Kasumi-1 (cell line): ENCODE data around the gene ACADSB.

Source experiments
- DNase-seq, 2 experiments: peaks; one replicate each; lab custom pipeline; 2025; lab: John Stamatoyannopoulos, UW

ACADSB gene

DNA sequence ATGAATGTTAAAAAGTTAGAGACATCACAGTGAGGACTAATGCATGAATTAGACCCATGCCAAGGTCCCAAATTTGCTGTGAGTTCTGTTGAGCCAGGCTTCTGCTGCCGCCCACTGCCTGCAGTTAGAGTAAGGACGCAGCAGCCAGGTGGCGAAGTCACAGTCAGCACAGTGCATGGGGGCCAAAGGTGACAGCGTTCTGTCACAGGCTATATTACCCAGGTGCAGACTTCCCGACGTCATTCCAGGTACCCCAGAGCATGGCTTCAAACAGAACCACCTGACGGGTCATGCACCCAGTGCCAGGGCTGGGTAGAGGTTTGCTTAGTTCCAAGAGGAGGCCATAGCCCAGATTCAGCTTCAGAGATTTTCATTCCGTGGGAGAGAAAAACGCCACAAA, 93.1 kb downstream of the ACADSB start:
- no peak for DNase-seq

DNA sequence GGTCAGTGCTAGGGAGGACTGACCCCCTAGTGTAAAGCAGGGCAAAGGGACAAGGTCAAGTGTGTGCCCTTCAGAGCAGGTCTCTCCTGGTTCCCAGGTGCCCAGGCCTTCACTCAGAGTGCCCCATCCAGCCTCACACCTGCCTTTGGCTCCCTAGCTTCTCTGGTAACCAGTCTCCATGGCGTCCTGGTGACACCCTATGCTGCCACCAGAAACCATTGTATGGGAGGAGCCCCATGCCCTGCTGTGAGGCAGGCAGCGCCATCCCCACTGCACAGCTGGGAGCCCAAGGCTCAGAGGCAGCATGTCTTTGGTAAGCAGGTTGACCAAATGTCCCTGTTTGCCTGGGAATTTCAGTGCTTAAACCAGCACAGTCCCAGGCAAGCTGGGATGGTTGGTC, 93.9 kb downstream of the ACADSB start:
- no peak for DNase-seq

DNA sequence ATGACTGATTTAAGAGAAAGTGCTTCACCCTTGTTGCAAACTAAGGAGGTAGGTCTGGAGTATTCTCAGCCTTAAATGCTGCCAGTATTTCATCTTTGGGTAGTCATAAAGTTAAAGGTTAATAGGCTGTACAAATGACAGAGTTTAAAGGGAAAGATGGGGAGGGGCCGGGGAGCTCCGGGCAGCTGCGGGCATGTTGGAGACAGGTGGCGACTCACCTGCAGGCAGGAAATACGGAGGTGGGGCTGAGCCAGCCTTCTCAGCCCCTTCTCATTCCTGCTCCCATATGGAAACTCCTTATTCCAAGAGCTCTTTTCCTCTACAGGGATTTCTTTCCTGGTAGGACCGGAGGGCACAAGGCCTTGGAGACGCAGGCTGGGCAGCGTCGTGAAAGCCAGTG, 95.1 kb downstream of the ACADSB start:
- no peak for DNase-seq
